MM.1S (cell line): ENCODE data around the gene EPB41L4B.

ENCODE experiments used
- EZH2 ChIP-seq: fragments of 300-600 bp; sonication (generic); optimal IDR thresholded peaks from 2 replicates; pipeline ENCODE3; 2017; ENCODE audit warnings: low read depth, mild to moderate bottlenecking, antibody characterized with exemption, low read length, mixed read lengths
- TF ChIP-seq, protein P1 (sequence below): fragments of 300-600 bp; sonication (generic); IDR thresholded peaks from 2 replicates; pipeline ENCODE4 v1.5.1; 2016; ENCODE audit warnings: antibody characterized with exemption, low read length, mixed read lengths

DNA sequence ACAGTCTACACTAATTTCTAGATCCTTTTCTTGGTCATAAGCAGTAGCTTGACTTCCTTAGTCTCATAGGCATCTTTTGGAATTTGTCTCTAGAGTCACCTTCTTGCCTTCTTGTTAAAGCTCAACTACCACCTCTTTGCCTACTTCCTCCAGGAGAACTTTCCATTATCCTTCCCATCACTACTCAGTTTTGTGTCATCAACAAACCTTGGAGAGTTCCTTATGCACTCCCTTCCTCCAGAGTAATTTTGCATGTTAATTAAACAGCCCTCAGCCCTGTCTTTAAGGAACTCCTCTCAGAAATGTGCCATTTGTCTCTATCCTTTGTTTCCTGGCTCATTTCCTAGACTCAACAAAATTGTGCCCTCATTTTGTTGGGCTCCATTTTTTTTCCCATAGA, 4.2 kb upstream of the EPB41L4B start:
- TF ChIP-seq, protein P1, sequence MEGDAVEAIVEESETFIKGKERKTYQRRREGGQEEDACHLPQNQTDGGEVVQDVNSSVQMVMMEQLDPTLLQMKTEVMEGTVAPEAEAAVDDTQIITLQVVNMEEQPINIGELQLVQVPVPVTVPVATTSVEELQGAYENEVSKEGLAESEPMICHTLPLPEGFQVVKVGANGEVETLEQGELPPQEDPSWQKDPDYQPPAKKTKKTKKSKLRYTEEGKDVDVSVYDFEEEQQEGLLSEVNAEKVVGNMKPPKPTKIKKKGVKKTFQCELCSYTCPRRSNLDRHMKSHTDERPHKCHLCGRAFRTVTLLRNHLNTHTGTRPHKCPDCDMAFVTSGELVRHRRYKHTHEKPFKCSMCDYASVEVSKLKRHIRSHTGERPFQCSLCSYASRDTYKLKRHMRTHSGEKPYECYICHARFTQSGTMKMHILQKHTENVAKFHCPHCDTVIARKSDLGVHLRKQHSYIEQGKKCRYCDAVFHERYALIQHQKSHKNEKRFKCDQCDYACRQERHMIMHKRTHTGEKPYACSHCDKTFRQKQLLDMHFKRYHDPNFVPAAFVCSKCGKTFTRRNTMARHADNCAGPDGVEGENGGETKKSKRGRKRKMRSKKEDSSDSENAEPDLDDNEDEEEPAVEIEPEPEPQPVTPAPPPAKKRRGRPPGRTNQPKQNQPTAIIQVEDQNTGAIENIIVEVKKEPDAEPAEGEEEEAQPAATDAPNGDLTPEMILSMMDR, result no peak
- no peak for TF ChIP-seq EZH2
